Breast epithelium (tissue), 3 donors: Measurements from ENCODE around the gene RILPL2.

Experiments
- POLR2A ChIP-seq: fragments of 450-650 bp; IDR thresholded peaks from one replicate; pipeline ENCODE4 v1.6.1; 2016; ENCODE audit warnings: antibody characterized with exemption, mild to moderate bottlenecking, moderate library complexity
- POLR2AphosphoS5 ChIP-seq, 3 donors: sonication (generic); formaldehyde crosslinking; IDR thresholded peaks; one replicate each; pipeline ENCODE4 v1.6.1; 2017; ENCODE audit warnings: antibody characterized with exemption in 3 of 3
- TF ChIP-seq, protein P1 (sequence below), 3 donors: fragments of 450-650 bp; IDR thresholded peaks; one replicate each; pipeline ENCODE4 v1.5.1; 2016 to 2017; ENCODE audit warnings: antibody characterized with exemption in 3 of 3, mild to moderate bottlenecking in 3 of 3, moderate library complexity in 3 of 3

DNA sequence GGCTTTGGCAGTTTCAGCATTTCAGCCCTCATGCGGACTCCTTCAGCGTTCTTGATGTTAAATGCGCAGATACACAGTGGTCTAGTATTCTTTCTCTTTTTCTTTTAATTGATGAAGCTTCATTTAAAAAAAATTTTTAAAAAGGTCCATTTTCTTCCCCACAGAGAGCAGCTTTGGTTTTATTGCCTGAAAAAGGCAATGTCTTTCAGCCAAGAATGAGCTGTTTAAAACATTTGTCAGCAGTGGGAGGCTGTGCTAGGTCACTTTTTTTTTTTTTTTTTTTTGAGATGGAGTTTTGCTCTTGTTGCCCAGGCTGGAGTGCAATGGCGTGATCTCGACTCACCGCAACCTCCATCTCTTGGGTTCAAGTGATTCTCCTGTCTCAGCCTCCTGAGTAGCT lies 39.1 kb downstream of the RILPL2 start:
- TF ChIP-seq POLR2AphosphoS5 (IDR thresholded peaks at IDR 0.05) (no peak), POLR2A (no peak)
- TF ChIP-seq, protein P1, sequence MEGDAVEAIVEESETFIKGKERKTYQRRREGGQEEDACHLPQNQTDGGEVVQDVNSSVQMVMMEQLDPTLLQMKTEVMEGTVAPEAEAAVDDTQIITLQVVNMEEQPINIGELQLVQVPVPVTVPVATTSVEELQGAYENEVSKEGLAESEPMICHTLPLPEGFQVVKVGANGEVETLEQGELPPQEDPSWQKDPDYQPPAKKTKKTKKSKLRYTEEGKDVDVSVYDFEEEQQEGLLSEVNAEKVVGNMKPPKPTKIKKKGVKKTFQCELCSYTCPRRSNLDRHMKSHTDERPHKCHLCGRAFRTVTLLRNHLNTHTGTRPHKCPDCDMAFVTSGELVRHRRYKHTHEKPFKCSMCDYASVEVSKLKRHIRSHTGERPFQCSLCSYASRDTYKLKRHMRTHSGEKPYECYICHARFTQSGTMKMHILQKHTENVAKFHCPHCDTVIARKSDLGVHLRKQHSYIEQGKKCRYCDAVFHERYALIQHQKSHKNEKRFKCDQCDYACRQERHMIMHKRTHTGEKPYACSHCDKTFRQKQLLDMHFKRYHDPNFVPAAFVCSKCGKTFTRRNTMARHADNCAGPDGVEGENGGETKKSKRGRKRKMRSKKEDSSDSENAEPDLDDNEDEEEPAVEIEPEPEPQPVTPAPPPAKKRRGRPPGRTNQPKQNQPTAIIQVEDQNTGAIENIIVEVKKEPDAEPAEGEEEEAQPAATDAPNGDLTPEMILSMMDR (IDR thresholded peaks at IDR 0.05) = no peak
